LNCaP clone FGC (cell line): ENCODE results near the gene UBASH3A.

Experiments used
- DNase-seq: peaks from one replicate; pipeline ENCODE4 v3.0.0-alpha.2; 2011; ENCODE audit warnings: low read depth
- H3K4me3 ChIP-seq: 2 replicates; pipeline ENCODE4 v1.5.1; 2011; ENCODE audit warnings: mild to moderate bottlenecking, low read depth, low read length, control low read depth
- TF ChIP-seq, protein P1 (sequence below): IDR thresholded peaks from 2 replicates; pipeline ENCODE4 v1.5.1; 2012; ENCODE audit warnings: mild to moderate bottlenecking; ENCODE audit not compliant: control insufficient read depth, insufficient read depth; ENCODE audit errors: extremely low read depth

The UBASH3A gene

DNA sequence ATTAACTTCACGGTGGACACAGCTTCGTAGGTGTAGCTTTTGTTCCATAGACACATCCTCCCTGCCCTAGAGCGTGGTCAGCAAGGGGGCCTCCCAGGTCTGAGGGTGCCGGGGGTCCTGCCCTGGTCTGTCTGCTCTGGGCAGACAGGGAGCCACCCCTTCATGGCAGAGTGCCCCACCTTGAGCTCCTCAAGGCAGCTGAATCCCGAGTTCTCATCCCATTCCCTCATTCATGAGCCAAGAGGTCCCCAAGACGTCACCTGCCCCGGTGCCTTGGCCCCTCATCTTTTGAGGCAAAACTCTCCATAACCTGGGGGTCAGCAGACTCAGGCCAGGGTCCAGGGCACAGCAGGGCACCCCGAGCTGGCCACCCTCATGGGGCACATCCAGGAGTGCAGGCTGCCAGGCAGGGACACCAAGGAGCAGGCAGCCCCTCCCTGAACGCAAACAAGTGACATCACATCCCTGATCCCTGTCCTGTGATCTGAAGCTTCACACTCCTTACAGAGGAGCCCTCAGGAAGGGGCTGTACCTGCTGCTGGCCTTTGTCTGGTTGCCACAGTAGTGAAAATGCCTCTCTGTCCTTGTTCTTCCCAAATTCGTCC is 23.3 kb downstream of the UBASH3A start:
- DNase-seq, result no peak
- TF ChIP-seq, protein P1, sequence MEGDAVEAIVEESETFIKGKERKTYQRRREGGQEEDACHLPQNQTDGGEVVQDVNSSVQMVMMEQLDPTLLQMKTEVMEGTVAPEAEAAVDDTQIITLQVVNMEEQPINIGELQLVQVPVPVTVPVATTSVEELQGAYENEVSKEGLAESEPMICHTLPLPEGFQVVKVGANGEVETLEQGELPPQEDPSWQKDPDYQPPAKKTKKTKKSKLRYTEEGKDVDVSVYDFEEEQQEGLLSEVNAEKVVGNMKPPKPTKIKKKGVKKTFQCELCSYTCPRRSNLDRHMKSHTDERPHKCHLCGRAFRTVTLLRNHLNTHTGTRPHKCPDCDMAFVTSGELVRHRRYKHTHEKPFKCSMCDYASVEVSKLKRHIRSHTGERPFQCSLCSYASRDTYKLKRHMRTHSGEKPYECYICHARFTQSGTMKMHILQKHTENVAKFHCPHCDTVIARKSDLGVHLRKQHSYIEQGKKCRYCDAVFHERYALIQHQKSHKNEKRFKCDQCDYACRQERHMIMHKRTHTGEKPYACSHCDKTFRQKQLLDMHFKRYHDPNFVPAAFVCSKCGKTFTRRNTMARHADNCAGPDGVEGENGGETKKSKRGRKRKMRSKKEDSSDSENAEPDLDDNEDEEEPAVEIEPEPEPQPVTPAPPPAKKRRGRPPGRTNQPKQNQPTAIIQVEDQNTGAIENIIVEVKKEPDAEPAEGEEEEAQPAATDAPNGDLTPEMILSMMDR, result no peak
- H3K4me3 ChIP-seq, result no peak overlapping the region

DNA sequence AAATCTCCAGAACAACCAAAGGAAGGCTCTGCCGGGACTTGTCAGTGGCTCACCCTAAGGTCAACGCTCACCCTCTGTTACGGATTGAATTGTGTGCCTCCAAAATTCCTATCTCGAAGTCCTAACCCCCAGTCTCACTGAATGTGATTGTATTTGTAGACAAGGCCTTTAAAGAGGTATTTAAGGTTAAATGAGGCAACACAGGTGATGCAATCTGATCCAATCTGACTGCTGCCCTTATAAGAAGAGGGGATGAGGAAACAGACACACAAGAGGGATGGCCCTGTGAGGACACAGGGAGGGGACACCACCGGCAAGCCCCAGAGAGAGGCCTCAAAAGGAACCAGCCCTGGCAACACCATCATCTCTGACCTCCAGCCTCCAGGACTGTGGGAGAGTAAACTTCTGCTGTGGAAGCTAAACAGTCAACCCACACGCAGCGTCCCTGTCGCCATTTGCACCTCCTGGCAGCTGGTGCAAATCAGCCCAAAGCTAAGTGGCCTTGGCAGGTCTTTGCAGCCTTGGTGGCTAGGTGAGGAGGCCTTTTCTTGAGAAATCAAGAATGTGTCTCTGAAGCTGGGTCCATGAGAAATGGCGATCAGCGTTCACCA is 24.2 kb downstream of the UBASH3A start:
- no peak overlapping the region for H3K4me3 ChIP-seq
- TF ChIP-seq, protein P1, result no peak
- DNase-seq, result no peak

DNA sequence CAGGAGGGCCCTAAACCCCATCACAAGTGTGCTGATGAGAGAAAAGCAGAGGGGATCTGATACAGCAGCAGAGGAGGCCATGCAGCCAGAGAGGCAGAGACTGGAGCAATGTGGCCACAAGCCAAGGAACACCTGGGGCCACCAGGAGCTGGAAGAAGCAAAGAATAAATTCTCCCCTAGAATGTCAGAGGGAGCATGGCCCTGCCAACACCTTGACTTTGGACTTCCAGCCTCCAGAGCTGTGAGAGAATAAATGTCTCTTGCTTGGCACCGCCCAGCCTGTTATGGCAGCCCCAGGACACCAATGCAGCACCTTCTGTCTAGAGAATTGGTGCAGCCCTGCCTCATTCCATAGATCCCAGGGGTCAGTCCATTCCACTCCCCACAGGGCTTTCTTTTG is 25.3 kb downstream of the UBASH3A start:
- TF ChIP-seq, protein P1, result no peak
- DNase-seq, result no peak
- no peak overlapping the region for H3K4me3 ChIP-seq

DNA sequence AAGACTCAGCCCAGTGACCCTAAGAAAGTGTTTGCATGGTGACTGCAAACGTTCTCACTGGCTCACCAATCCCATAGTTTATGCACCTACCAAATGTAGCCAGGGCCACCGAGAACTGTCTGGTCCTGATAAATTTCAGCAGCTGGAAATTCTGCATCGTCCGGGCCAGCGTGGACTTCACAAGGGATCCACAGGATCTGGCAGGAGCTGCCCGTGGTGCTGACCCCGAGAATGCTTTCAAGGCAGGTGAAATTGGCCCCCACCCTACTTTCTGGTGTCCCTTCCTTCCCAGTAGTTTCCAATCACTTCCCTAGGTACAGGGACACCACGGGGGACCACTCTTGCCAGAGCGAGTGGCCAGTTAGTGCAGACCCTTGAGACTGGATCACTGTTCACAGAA is 26.2 kb downstream of the UBASH3A start:
- TF ChIP-seq, protein P1, result no peak
- DNase-seq, result no peak
- H3K4me3 ChIP-seq, result no peak overlapping the region

DNA sequence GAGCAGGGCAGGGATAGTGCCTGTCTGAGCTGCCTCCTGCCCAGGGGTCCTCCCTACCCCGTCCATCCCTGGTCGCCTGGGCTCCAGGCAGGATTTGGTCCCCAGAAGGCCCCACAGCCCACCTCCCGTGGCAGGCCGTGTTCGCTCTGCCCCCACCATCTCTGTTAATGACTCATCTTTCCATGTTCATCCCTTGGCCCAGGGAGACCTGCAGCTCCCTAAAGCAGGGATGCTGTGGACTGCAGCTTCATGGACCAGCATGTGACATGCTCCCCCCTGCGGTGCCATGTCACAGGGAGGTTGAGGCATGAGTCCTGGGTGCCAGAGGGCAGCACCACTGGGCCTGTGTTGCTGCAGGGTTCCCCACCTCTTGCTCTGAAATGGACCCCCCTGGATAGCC is 26.8 kb downstream of the UBASH3A start:
- DNase-seq, result no peak
- TF ChIP-seq, protein P1, result no peak
- no peak overlapping the region for H3K4me3 ChIP-seq

DNA sequence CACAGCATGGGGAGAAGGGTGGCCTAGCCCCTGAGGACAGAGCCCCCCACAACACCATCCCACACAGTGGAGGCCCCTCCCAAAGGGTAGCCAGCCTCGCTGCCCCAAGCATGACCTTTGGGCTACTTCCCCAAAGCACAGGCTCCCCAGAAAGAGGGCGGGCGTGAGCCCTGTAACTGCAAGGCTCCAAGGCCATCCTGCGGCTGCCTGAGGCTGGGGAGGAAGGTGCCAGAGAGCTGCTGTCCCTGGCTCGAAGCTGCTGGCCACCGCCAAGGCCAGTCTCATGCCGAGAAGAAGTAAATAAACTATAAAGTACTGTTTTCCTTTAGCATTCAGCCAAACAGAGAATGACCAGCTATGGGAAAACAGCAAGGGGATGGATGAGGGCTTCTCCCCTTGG is 27.5 kb downstream of the UBASH3A start:
- DNase-seq, result no peak
- TF ChIP-seq, protein P1, result no peak

DNA sequence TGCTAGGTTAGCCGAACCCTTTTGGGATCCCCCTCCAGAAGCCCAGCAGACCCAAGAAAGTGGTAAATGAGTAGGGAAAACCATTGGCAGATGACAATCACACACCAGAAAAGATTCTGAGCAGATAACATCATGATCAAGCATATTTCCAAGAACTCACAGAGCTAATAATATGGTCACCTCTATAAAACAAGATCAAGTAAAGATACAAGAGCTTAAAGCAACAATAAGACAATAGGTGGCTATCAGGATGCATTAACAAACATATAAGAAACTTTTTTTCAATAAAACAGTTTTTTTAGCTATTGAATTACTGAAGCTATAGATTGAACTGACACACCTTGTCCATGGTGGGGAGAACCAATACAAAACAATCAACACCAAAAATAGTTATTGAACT is 29.0 kb downstream of the UBASH3A start:
- TF ChIP-seq, protein P1, result no peak
- DNase-seq, result no peak
- H3K4me3 ChIP-seq, result no peak overlapping the region

More for the DNA sequence above, 27.5 kb downstream of the UBASH3A start:
- H3K4me3 ChIP-seq, result no peak overlapping the region
